DMS53 (cell line): ENCODE measurements around the gene PTPRN2.
"Not testable (repeated sequence)": the region's sequence is repeated elsewhere in the genome, so short reads cannot be mapped to it uniquely, and the experiment has no call there.

Experiments
- DNase-seq: peaks from one replicate; lab custom pipeline; 2025; lab: John Stamatoyannopoulos, UW

Gene PTPRN2

GRCh38 chr7:158322616-158323530, 264.8 kb downstream of the PTPRN2 start:
- DNase-seq = no peak

GRCh38 chr7:158321936-158322615, 265.5 kb downstream of the PTPRN2 start:
- no peak for DNase-seq

GRCh38 chr7:158321056-158321700, 266.4 kb downstream of the PTPRN2 start:
- no peak for DNase-seq

GRCh38 chr7:158320328-158320727, 267.3 kb downstream of the PTPRN2 start:
- no peak for DNase-seq

- DNase-seq = no peak
These were observed 269.1 kb downstream of the PTPRN2 start for GRCh38 chr7:158318511-158318913.

GRCh38 chr7:158317238-158318205, 270.1 kb downstream of the PTPRN2 start:
- no peak for DNase-seq

GRCh38 chr7:158316466-158317031, 271.1 kb downstream of the PTPRN2 start:
- DNase-seq = no peak

GRCh38 chr7:158315881-158316280, 271.7 kb downstream of the PTPRN2 start:
- no peak for DNase-seq

GRCh38 chr7:158315326-158315725, 272.3 kb downstream of the PTPRN2 start:
- DNase-seq = no peak

GRCh38 chr7:158314394-158314793, 273.2 kb downstream of the PTPRN2 start:
- DNase-seq = no peak

GRCh38 chr7:158313931-158314330, 273.7 kb downstream of the PTPRN2 start:
- DNase-seq = no peak

- no peak for DNase-seq
These were observed 274.8 kb downstream of the PTPRN2 start for GRCh38 chr7:158312789-158313188.

- DNase-seq = no peak
These were observed 275.8 kb downstream of the PTPRN2 start for GRCh38 chr7:158311791-158312190.

GRCh38 chr7:158310924-158311666, 276.5 kb downstream of the PTPRN2 start:
- DNase-seq = no peak

GRCh38 chr7:158309868-158310763, 277.5 kb downstream of the PTPRN2 start:
- no peak for DNase-seq

GRCh38 chr7:158308001-158308400, 279.6 kb downstream of the PTPRN2 start:
- peak; percentile 21 for DNase-seq

- not testable (repeated sequence) for DNase-seq
These were observed 283.6 kb downstream of the PTPRN2 start for GRCh38 chr7:158304072-158304471.

GRCh38 chr7:158303121-158303520, 284.5 kb downstream of the PTPRN2 start:
- no peak for DNase-seq
